Endothelial cell of umbilical vein (primary cell): ENCODE data around the gene PLAC8. TPM values are rescaled to one million over a fixed set of nuclear protein-coding genes. Genes with fewer than 3 reads are reported as not detected.

Experiments used
- BruUV-seq: library from RNA; stranded (reverse); fragments of 400-500 nt; replicated peaks from 2 replicates; lab custom pipeline; 2021; lab: Mats Ljungman, UMichigan
- CTCF ChIA-PET: fragments of 300-600, 350-600 bp; sonication (Branson Sonifier 250); formaldehyde crosslinking; loops from one replicate; lab custom pipeline; 2021; ENCODE audit warnings: antibody characterized with exemption, inconsistent platforms; lab: Charles Lee
- POLR2A ChIA-PET: fragments of 300-600, 350-600 bp; sonication (Branson Sonifier 250); formaldehyde crosslinking; loops from one replicate; lab custom pipeline; 2021; ENCODE audit warnings: antibody characterized with exemption, inconsistent platforms; lab: Charles Lee
- DNase-seq: peaks from one replicate; pipeline ENCODE4 v3.0.0-alpha.2; 2011; ENCODE audit warnings: low read depth, low spot score
- FAIRE-seq: peaks from 2 replicates; lab custom pipeline; 2011; peaks lifted over from hg19 to GRCh38; lab: Jason Lieb, UNC
- H2AFZ ChIP-seq: 2 replicates; pipeline ENCODE4 v1.6.0; 2012; ENCODE audit warnings: low read depth, low read length, control low read depth, inconsistent platforms
- H3K27ac ChIP-seq: 2 replicates; pipeline ENCODE4 v1.5.1; 2011; ENCODE audit warnings: low read depth, mild to moderate bottlenecking, control low read depth, low read length, moderate library complexity; ENCODE audit not compliant: insufficient read depth
- H3K27me3 ChIP-seq, 2 experiments: 2 replicates each; pipeline versions ENCODE4 v1.6.0 to v1.6.1; 2011; ENCODE audit warnings: low read length in 2 of 2, mixed read lengths in 1 of 2; ENCODE audit not compliant: control insufficient read depth in 2 of 2, insufficient read depth in 2 of 2
- H3K36me3 ChIP-seq, 2 experiments: 2 replicates in 1 of 2; 3 replicates in 1 of 2; pipeline ENCODE4 v1.5.1; 2011; ENCODE audit warnings: low read length in 2 of 2, mild to moderate bottlenecking in 1 of 2, moderate library complexity in 1 of 2; ENCODE audit not compliant: control insufficient read depth in 2 of 2, insufficient read depth in 2 of 2; ENCODE audit errors: extremely low read depth in 1 of 2
- H3K4me1 ChIP-seq: 3 replicates; pipeline ENCODE4 v1.5.1; 2011; ENCODE audit warnings: mild to moderate bottlenecking, low read length; ENCODE audit not compliant: control insufficient read depth, insufficient read depth; ENCODE audit errors: extremely low read depth
- H3K4me2 ChIP-seq: 2 replicates; pipeline ENCODE4 v1.6.1; 2011; ENCODE audit warnings: low read length, control low read depth, mixed read lengths; ENCODE audit not compliant: insufficient read depth
- H3K4me3 ChIP-seq, 3 experiments: fragments of 200-600 bp in 1 of 3; sonication (generic), shearing (Covaris generic) in 1 of 3; replicated peaks in 1 of 3; 2 replicates each; pipeline ENCODE4 v1.5.1; 2011 to 2016; ENCODE audit warnings: control low read depth in 3 of 3, low read length in 3 of 3, mild to moderate bottlenecking in 2 of 3, inconsistent platforms in 1 of 3, low read depth in 1 of 3, moderate library complexity in 1 of 3; ENCODE audit not compliant: insufficient read depth in 1 of 3
- H3K79me2 ChIP-seq: 2 replicates; pipeline ENCODE4 v1.6.0; 2012; ENCODE audit warnings: low read length, inconsistent platforms; ENCODE audit not compliant: control insufficient read depth, insufficient read depth
- H3K9ac ChIP-seq: replicated peaks from 2 replicates; pipeline ENCODE3; 2011; ENCODE audit warnings: low read length, control low read depth; ENCODE audit not compliant: insufficient read depth; ENCODE audit errors: extremely low read depth
- H3K9me1 ChIP-seq: replicated peaks from 3 replicates; pipeline ENCODE4 v1.6.0; 2011; ENCODE audit warnings: mild to moderate bottlenecking, low read length; ENCODE audit not compliant: control insufficient read depth, insufficient read depth; ENCODE audit errors: extremely low read depth
- H3K9me3 ChIP-seq: replicated peaks from 2 replicates; pipeline ENCODE4 v1.5.1; 2012; ENCODE audit warnings: low read length, inconsistent platforms; ENCODE audit not compliant: control insufficient read depth, insufficient read depth
- H4K20me1 ChIP-seq: replicated peaks from 2 replicates; pipeline ENCODE3; 2011; ENCODE audit warnings: mild to moderate bottlenecking, low read length; ENCODE audit not compliant: control insufficient read depth, insufficient read depth; ENCODE audit errors: extremely low read depth
- CTCF ChIP-seq, 2 donors: IDR thresholded peaks; 1 replicate in 1 of 2; 2 replicates in 1 of 2; pipeline ENCODE4 v1.5.1; 2011; ENCODE audit warnings: low read length in 2 of 2, mild to moderate bottlenecking in 2 of 2, moderate library complexity in 2 of 2, control low read depth in 1 of 2, inconsistent platforms in 1 of 2, low read depth in 1 of 2; ENCODE audit not compliant: insufficient read depth in 1 of 2; ENCODE audit errors: extremely low read depth in 1 of 2
- EZH2 ChIP-seq: IDR thresholded peaks from 2 replicates; pipeline ENCODE4 v1.6.1; 2012; ENCODE audit warnings: borderline replicate concordance, low read depth, mild to moderate bottlenecking, moderate library complexity, low read length, inconsistent platforms; ENCODE audit not compliant: severe bottlenecking
- FOS ChIP-seq: IDR thresholded peaks from 2 replicates; pipeline ENCODE4 v1.6.1; 2011; ENCODE audit warnings: mild to moderate bottlenecking, low read length, moderate library complexity, borderline replicate concordance; ENCODE audit not compliant: insufficient read depth
- GATA2 ChIP-seq: IDR thresholded peaks from 2 replicates; pipeline ENCODE4 v1.7.0; 2011; ENCODE audit warnings: low read depth, mild to moderate bottlenecking, moderate library complexity, mixed read lengths, low read length; ENCODE audit not compliant: insufficient read length, insufficient read depth
- dilution Hi-C: fragments of 300-500 bp; cut with MboI; formaldehyde crosslinking; loops from one replicate; pipeline ENCODE4 v1.15.0; 2019; ENCODE audit warnings: low sequenced_read_pairs; ENCODE audit not compliant: extremely low pct_ligation_motif_present
- intact Hi-C: fragments of 100-400 bp; cut with micrococcal nuclease; formaldehyde crosslinking; loops from one replicate; pipeline ENCODE4 v1.10.0; 2022
- polyA plus RNA-seq, 4 experiments: library from polyadenylated mRNA; depleted of rRNA in 3 of 4; stranded (reverse) in 3 of 4; unstranded in 1 of 4; fragments of >200 nt; gene quantifications; 2 replicates each; pipeline versions ENCODE4 v1.2.1 to v1.2.3, GENCODE V29; 2011 to 2012; ENCODE audit warnings: missing spikeins in 1 of 4
- total RNA-seq: library from RNA; stranded (reverse); gene quantifications from 2 replicates; pipeline ENCODE4 v1.2.3, GENCODE V29; 2021

The PLAC8 gene
- total and polyA plus RNA-seq, 2 donors (not counting 3 experiments of a cell fraction or from before 2014, with no cell fraction given) = 4.9 to 5.7 TPM

DNA sequence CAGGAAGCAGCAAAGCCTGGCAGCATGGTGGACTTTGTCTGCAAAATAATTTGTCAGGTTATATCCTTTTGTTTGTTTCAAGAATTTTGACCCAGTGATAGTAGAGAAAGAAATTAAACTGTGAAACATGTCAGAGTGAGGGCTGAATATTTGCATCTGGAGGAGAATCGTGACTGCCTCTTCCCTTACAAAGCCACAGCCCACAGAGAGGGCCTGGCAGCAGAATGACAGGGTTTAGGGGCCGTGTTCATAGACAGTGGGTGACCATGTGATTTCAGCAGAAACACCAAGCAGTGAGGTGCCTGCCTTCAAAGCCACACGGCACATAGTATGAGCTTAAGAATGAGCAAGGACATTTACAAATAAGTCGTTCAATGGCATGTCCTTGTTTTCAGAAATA, 24.4 kb upstream of the PLAC8 start:
- intact Hi-C loops = no loop called here
- dilution Hi-C loops = no loop called here
- H3K4me3 ChIP-seq = no peak overlapping the region
- no peak for FAIRE-seq
- no peaks in the 10 kb centered on the region for H3K79me2 ChIP-seq
- H4K20me1 ChIP-seq = no peaks in the 10 kb centered on the region
- H3K9me1 ChIP-seq = no peaks in the 10 kb centered on the region
- no TSS peak for BruUV-seq
- H3K9ac ChIP-seq = no peak overlapping the region
- H3K27ac ChIP-seq = no peak overlapping the region
- H3K4me1 ChIP-seq = peaks cover 7% of the 10 kb centered on the region
- CTCF ChIA-PET = interaction anchor here (0.6 to 1.6 kb wide), 4 partner anchors 11 to 122 kb away, joined by 3 to 8 read pairs (median 4); no protein-coding TSS in a partner anchor
- no peaks in the 10 kb centered on the region for H3K27me3 ChIP-seq
- no peak overlapping the region for H3K4me2 ChIP-seq
- POLR2A ChIA-PET = no interaction called here
- H3K9me3 ChIP-seq = no peaks in the 10 kb centered on the region
- H2AFZ ChIP-seq = no peak overlapping the region
- H3K36me3 ChIP-seq = no peaks in the 10 kb centered on the region
- TF ChIP-seq GATA2 (no peak), FOS (no peak), CTCF (IDR thresholded peaks at IDR 0.05; ENCODE audit: extremely low read depth in 1 of 2, insufficient read depth in 1 of 2, low read depth in 1 of 2, low read length in 2 of 2) (no peak), EZH2 (no peak)
- no peak for DNase-seq

- no peak for FAIRE-seq
- no TSS peak for BruUV-seq
- dilution Hi-C loops = no loop called here
Observed at GRCh38 chr4:83132065-83132464, 17.5 kb upstream of the PLAC8 start.

More at GRCh38 chr4:83132065-83132464, 17.5 kb upstream of the PLAC8 start:
- intact Hi-C loops = no loop called here
- TF ChIP-seq EZH2 (no peak), FOS (no peak), GATA2 (no peak)
- CTCF ChIA-PET = interaction anchor here (1.3 to 1.4 kb wide), 3 partner anchors 22 to 150 kb away, joined by 3 to 4 read pairs (median 4); no protein-coding TSS in a partner anchor
- H3K9me3 ChIP-seq = no peaks in the 10 kb centered on the region
- H3K4me1 ChIP-seq = peaks cover 4% of the 10 kb centered on the region
- no peak overlapping the region for H3K27ac ChIP-seq
- H3K9me1 ChIP-seq = no peaks in the 10 kb centered on the region
- POLR2A ChIA-PET = no interaction called here
- no peaks in the 10 kb centered on the region for H3K36me3 ChIP-seq
- no peak overlapping the region for H3K4me2 ChIP-seq
- no peak overlapping the region for H2AFZ ChIP-seq
- H3K4me3 ChIP-seq = no peak overlapping the region
- no peaks in the 10 kb centered on the region for H4K20me1 ChIP-seq
- DNase-seq = no peak
- H3K79me2 ChIP-seq = no peaks in the 10 kb centered on the region
- no peaks in the 10 kb centered on the region for H3K27me3 ChIP-seq
- H3K9ac ChIP-seq = no peak overlapping the region
